IMR-90 (cell line): ENCODE results near the gene MPPED2. TPM values are rescaled to one million over a fixed set of nuclear protein-coding genes. Genes with fewer than 3 reads are reported as not detected.

Experiments used
- ATAC-seq: fragments of 200-7000 bp; cut with Tn5 transposase; 2 replicates; pipeline ENCODE4 v1.9.1; 2020; ENCODE audit warnings: low read depth, mild to moderate bottlenecking, moderate library complexity
- BruUV-seq: library from RNA; stranded (reverse); fragments of 400-500 nt; replicated peaks from 2 replicates; lab custom pipeline; 2021; lab: Mats Ljungman, UMichigan
- CTCF ChIA-PET: fragments of 300-600 bp; formaldehyde crosslinking; extraction: SDS; loops from one replicate; lab custom pipeline; 2021; ENCODE audit warnings: antibody characterized with exemption; lab: Yijun Ruan, JAX
- POLR2A ChIA-PET: fragments of 300-600 bp; sonication (Branson Sonifier 250); formaldehyde crosslinking; loops from one replicate; lab custom pipeline; 2022; ENCODE audit warnings: antibody characterized with exemption; ENCODE audit not compliant: unreplicated experiment; lab: Charles Lee
- DNase-seq: peaks from one replicate; pipeline ENCODE4 v3.0.0; 2013
- H2AFZ ChIP-seq: replicated peaks from 2 replicates; pipeline ENCODE3; 2013; ENCODE audit warnings: low read length, mild to moderate bottlenecking; ENCODE audit not compliant: poor library complexity
- H2AK5ac ChIP-seq: 2 replicates; pipeline ENCODE4 v1.6.1; 2013; ENCODE audit warnings: low read depth, low read length, inconsistent platforms
- H2AK9ac ChIP-seq: replicated peaks from 2 replicates; pipeline ENCODE3; 2013; ENCODE audit warnings: mild to moderate bottlenecking, low read depth, low read length, moderate library complexity; ENCODE audit not compliant: poor library complexity
- H2BK120ac ChIP-seq: 2 replicates; pipeline ENCODE4 v1.6.1; 2013; ENCODE audit warnings: low read depth, low read length, inconsistent platforms
- H2BK15ac ChIP-seq: 3 replicates; pipeline ENCODE4 v1.6.1; 2013; ENCODE audit warnings: low read depth, low read length, inconsistent platforms
- H2BK20ac ChIP-seq: 2 replicates; pipeline ENCODE4 v1.6.1; 2013; ENCODE audit warnings: low read depth, mild to moderate bottlenecking, inconsistent platforms, low read length, moderate library complexity
- H2BK5ac ChIP-seq: 2 replicates; pipeline ENCODE4 v1.6.1; 2013; ENCODE audit warnings: mild to moderate bottlenecking, low read depth, low read length, inconsistent platforms; ENCODE audit not compliant: poor library complexity, severe bottlenecking
- H3K14ac ChIP-seq: replicated peaks from 2 replicates; pipeline ENCODE4 v1.6.1; 2013; ENCODE audit warnings: low read depth, low read length, inconsistent platforms
- H3K18ac ChIP-seq: 2 replicates; pipeline ENCODE4 v1.6.1; 2013; ENCODE audit warnings: low read depth, low read length, control low read depth
- H3K23ac ChIP-seq: 2 replicates; pipeline ENCODE4 v1.6.1; 2013; ENCODE audit warnings: low read depth, low read length, inconsistent platforms
- H3K27ac ChIP-seq: 2 replicates; pipeline ENCODE4 v1.5.1; 2013; ENCODE audit warnings: mild to moderate bottlenecking, control low read depth, low read length; ENCODE audit not compliant: insufficient read depth
- H3K27me3 ChIP-seq: 2 replicates; pipeline ENCODE4 v1.6.1; 2013; ENCODE audit warnings: low read length; ENCODE audit not compliant: control insufficient read depth, insufficient read depth
- H3K36me3 ChIP-seq: 2 replicates; pipeline ENCODE4 v1.6.1; 2013; ENCODE audit warnings: low read length, mixed read lengths; ENCODE audit not compliant: control insufficient read depth, insufficient read depth
- H3K4ac ChIP-seq: 2 replicates; pipeline ENCODE4 v1.6.1; 2013; ENCODE audit warnings: low read depth, low read length, inconsistent platforms
- H3K4me1 ChIP-seq: 2 replicates; pipeline ENCODE4 v1.6.1; 2013; ENCODE audit warnings: low read length, mixed read lengths; ENCODE audit not compliant: control insufficient read depth, insufficient read depth
- H3K4me2 ChIP-seq: 2 replicates; pipeline ENCODE4 v1.6.1; 2013; ENCODE audit warnings: low read depth, mild to moderate bottlenecking, control low read depth, low read length, moderate library complexity
- H3K4me3 ChIP-seq: 2 replicates; pipeline ENCODE4 v1.5.1; 2013; ENCODE audit warnings: low read depth, mild to moderate bottlenecking, control low read depth, low read length, moderate library complexity; ENCODE audit not compliant: insufficient read depth
- H3K56ac ChIP-seq: 2 replicates; pipeline ENCODE4 v1.6.1; 2013; ENCODE audit warnings: low read length, inconsistent platforms; ENCODE audit not compliant: insufficient read depth; ENCODE audit errors: extremely low read depth
- H3K79me1 ChIP-seq, 2 experiments: 2 replicates each; pipeline ENCODE4 v1.6.1; 2013; ENCODE audit warnings: low read length in 2 of 2, inconsistent platforms in 1 of 2, low read depth in 1 of 2
- H3K9ac ChIP-seq: 2 replicates; pipeline ENCODE4 v1.6.1; 2013; ENCODE audit warnings: low read depth, low read length, control low read depth
- H3K9me1 ChIP-seq: 2 replicates; pipeline ENCODE4 v1.6.1; 2013; ENCODE audit warnings: low read length, inconsistent platforms; ENCODE audit not compliant: insufficient read depth
- H3K9me3 ChIP-seq: 2 replicates; pipeline ENCODE4 v1.6.1; 2013; ENCODE audit warnings: low read length; ENCODE audit not compliant: control insufficient read depth, insufficient read depth
- H4K20me1 ChIP-seq: 2 replicates; pipeline ENCODE4 v1.6.1; 2013; ENCODE audit warnings: low read length, inconsistent platforms; ENCODE audit not compliant: insufficient read depth
- H4K5ac ChIP-seq: 2 replicates; pipeline ENCODE4 v1.6.1; 2013; ENCODE audit warnings: mild to moderate bottlenecking, low read depth, low read length, control low read depth
- H4K8ac ChIP-seq, 2 experiments: 2 replicates each; pipeline ENCODE4 v1.6.1; 2013; ENCODE audit warnings: low read depth in 2 of 2, low read length in 2 of 2, control low read depth in 1 of 2, inconsistent platforms in 1 of 2
- H4K91ac ChIP-seq: 2 replicates; pipeline ENCODE4 v1.6.1; 2013; ENCODE audit warnings: low read depth, low read length, inconsistent platforms; ENCODE audit not compliant: insufficient read depth
- CEBPB ChIP-seq: IDR thresholded peaks from 2 replicates; pipeline ENCODE4 v1.6.1; 2012; ENCODE audit warnings: low read depth, low read length, improper control_type of control experiment
- CHD1 ChIP-seq: IDR thresholded peaks from 2 replicates; pipeline ENCODE4 v1.6.1; 2012; ENCODE audit warnings: low read depth, low read length, improper control_type of control experiment
- CTCF ChIP-seq: conservative IDR thresholded peaks from 2 replicates; pipeline ENCODE4 v1.5.1; 2012; ENCODE audit warnings: mild to moderate bottlenecking, low read depth, low read length, improper control_type of control experiment
- ELK1 ChIP-seq: fragments of 150-350 bp; IDR thresholded peaks from 2 replicates; pipeline ENCODE4 v1.6.1; 2016; ENCODE audit warnings: low read depth, mild to moderate bottlenecking, low read length, moderate library complexity, borderline replicate concordance
- FOS ChIP-seq: fragments of 150-350 bp; IDR thresholded peaks from 2 replicates; pipeline ENCODE4 v1.6.1; 2016; ENCODE audit warnings: low read depth, low read length
- MAFK ChIP-seq: IDR thresholded peaks from 2 replicates; pipeline ENCODE4 v1.6.1; 2012; ENCODE audit warnings: low read depth, low read length, improper control_type of control experiment
- MAZ ChIP-seq: IDR thresholded peaks from 2 replicates; pipeline ENCODE4 v1.6.1; 2012; ENCODE audit warnings: low read depth, mild to moderate bottlenecking, low read length, improper control_type of control experiment, moderate library complexity, borderline replicate concordance
- MXI1 ChIP-seq: IDR thresholded peaks from 2 replicates; pipeline ENCODE4 v1.6.1; 2012; ENCODE audit warnings: low read depth, mild to moderate bottlenecking, low read length, moderate library complexity, borderline replicate concordance
- NFE2L2 ChIP-seq: fragments of 150-350 bp; IDR thresholded peaks from 2 replicates; pipeline ENCODE4 v1.6.1; 2016; ENCODE audit warnings: low read depth, mild to moderate bottlenecking, low read length
- RAD21 ChIP-seq: IDR thresholded peaks from 2 replicates; pipeline ENCODE4 v1.6.1; 2012; ENCODE audit warnings: low read length, improper control_type of control experiment
- RCOR1 ChIP-seq: IDR thresholded peaks from 2 replicates; pipeline ENCODE4 v1.6.1; 2012; ENCODE audit warnings: mild to moderate bottlenecking, low read length, improper control_type of control experiment; ENCODE audit not compliant: insufficient replicate concordance
- RFX5 ChIP-seq: IDR thresholded peaks from 2 replicates; pipeline ENCODE4 v1.8.0; 2012; ENCODE audit warnings: low read depth, mild to moderate bottlenecking, low read length, moderate library complexity
- SMC3 ChIP-seq: fragments of 150-350 bp; IDR thresholded peaks from 2 replicates; pipeline ENCODE4 v1.6.1; 2016; ENCODE audit warnings: low read depth, mild to moderate bottlenecking, antibody characterized with exemption, low read length, moderate library complexity
- WGBS, 2 experiments: methylation state at CpG; one replicate each; pipeline versions ENCODE4 v1.1.5 to v1.1.7; 2013; ENCODE audit warnings: missing lambda C conversion rate in 2 of 2; ENCODE audit not compliant: insufficient read length in 1 of 2; ENCODE audit errors: extremely low coverage in 2 of 2; 5-methylcytosine and 5-hydroxymethylcytosine counted together
- dilution Hi-C: fragments of 300-500 bp; cut with HindIII; formaldehyde crosslinking; loops from one replicate; pipeline ENCODE4 v1.14.3; 2018; ENCODE audit warnings: low sequenced_read_pairs; ENCODE audit not compliant: unreplicated experiment
- in situ Hi-C: fragments of 300-500 bp; cut with MboI; formaldehyde crosslinking; loops from 3 replicates; pipeline ENCODE4 v1.14.3; 2019; ENCODE audit warnings: low sequenced_read_pairs, inconsistent platforms, mixed read lengths
- intact Hi-C: fragments of 100-400 bp; cut with micrococcal nuclease; formaldehyde crosslinking; loops from 2 replicates; pipeline ENCODE4 v1.10.0; 2022
- polyA plus RNA-seq, 3 experiments: library from polyadenylated mRNA; depleted of rRNA; stranded (reverse); fragments of >200 nt; gene quantifications; 2 replicates each; pipeline ENCODE4 v1.2.3, GENCODE V29; 2012; ENCODE audit warnings: low replicate concordance in 1 of 3
- total RNA-seq: library from RNA; depleted of rRNA; stranded (reverse); fragments of >200 nt; gene quantifications from 2 replicates; pipeline ENCODE4 v1.2.3, GENCODE V29; 2012
- TF ChIP-seq, protein P1 (sequence below): fragments of 150-350 bp; IDR thresholded peaks from 2 replicates; pipeline ENCODE4 v1.6.1; 2017; ENCODE audit warnings: mild to moderate bottlenecking, antibody characterized with exemption, low read length, low read depth

MPPED2 gene
- total and polyA plus RNA-seq, 2 of the 4 experiments (the other 2 are of a cell fraction), result 0.10 TPM; not detected in 1

- CTCF ChIA-PET, result no interaction called here
- Histone ChIP-seq H2BK15ac (no peak overlapping the region), H3K9ac (no peak overlapping the region), H3K4me2 (no peak overlapping the region), H3K9me3 (peaks cover 2% of the 10 kb centered on the region; the same call in 1 of the 2 replicates), H4K91ac (no peak overlapping the region), H3K27me3 (peaks cover 43% of the 10 kb centered on the region), H2BK20ac (no peak overlapping the region), H3K27ac (no peak overlapping the region), H4K8ac (no peak overlapping the region), H3K56ac (no peak overlapping the region), H2AFZ (no peak overlapping the region), H2BK5ac (no peak overlapping the region), H3K9me1 (no peaks in the 10 kb centered on the region), H3K23ac (no peak overlapping the region), H3K4me1 (no peaks in the 10 kb centered on the region), H3K18ac (no peak overlapping the region), H4K20me1 (no peaks in the 10 kb centered on the region), H2AK5ac (no peak overlapping the region), H3K4ac (no peak overlapping the region), H2BK120ac (no peak overlapping the region), H3K36me3 (no peaks in the 10 kb centered on the region), H3K4me3 (no peak overlapping the region), H2AK9ac (no peak overlapping the region), H3K14ac (no peak overlapping the region), H4K5ac (no peak overlapping the region), H3K79me1 (no peaks in the 10 kb centered on the region)
- ATAC-seq, result no peak
- dilution Hi-C loops (no loop called here), intact Hi-C loops (no loop called here), in situ Hi-C loops (no loop called here)
- DNase-seq, result no peak
- WGBS, 2 experiments, result no CpG with 5 or more reads among the region's 1 CpG
- BruUV-seq, result no TSS peak
- POLR2A ChIA-PET, result no interaction called here
- TF ChIP-seq FOS (no peak), MAFK (no peak), CHD1 (no peak), RCOR1 (no peak), RAD21 (no peak), MXI1 (no peak), MAZ (no peak), SMC3 (no peak), CEBPB (no peak), NFE2L2 (no peak), CTCF (no peak), RFX5 (no peak), ELK1 (no peak)
- TF ChIP-seq, protein P1, sequence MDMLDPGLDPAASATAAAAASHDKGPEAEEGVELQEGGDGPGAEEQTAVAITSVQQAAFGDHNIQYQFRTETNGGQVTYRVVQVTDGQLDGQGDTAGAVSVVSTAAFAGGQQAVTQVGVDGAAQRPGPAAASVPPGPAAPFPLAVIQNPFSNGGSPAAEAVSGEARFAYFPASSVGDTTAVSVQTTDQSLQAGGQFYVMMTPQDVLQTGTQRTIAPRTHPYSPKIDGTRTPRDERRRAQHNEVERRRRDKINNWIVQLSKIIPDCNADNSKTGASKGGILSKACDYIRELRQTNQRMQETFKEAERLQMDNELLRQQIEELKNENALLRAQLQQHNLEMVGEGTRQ, result no peak
These were observed 1.2 kb upstream of the MPPED2 start for GRCh38 chr11:30587269-30587812.
